ENCODE data around the gene ADAM33. TPM values are rescaled to one million over a fixed set of nuclear protein-coding genes. Genes with fewer than 3 reads are reported as not detected.

ADAM33 gene
- total RNA-seq, 2 experiments from 2014 or later = not detected

DNA sequence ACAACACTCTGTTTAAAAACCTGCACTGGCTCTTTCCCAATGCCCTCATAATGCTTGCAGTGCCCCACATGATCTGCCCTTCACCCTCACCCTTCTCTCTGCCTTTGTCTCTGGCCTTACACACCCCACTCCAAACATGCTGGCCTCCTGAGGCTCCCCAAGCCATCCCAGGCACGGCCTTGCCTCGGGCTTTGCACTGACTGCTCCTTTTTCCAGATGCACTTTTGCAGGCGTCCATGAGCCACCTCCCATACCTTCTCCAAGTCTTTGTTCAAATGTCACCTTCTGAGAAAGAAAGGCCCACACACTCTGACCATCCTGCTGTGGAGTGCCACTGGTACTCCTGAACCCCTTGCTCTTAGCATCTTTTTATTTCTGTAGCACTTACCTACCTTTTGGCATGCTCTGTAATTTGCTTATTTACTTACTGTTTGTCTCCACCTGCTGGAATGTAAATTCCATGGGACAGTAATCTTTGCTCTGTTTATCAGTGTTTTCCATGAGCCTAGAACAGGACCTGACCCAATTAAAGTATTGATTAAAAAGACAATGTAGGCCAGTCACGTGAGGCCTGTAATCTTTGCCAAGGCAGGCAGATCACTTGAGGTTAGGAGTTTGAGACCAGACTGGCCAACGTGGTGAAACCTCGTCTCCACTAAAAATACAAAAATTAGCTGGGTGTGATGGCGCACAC is 49.4 kb downstream of the ADAM33 start:
- ChIA-PET CTCF (interaction anchor here (0.7 to 1.1 kb wide), 2 partner anchors 69 to 849 kb away, joined by 4 to 5 read pairs; no protein-coding TSS in a partner anchor), POLR2A (no interaction called here)
- DNase-seq (no peak), ATAC-seq (no peak)
- Mint-ChIP-seq H3K27ac (no peak overlapping the region), H3K4me3 (no peak overlapping the region), H3K9me3 (ENCODE audit: low read depth) (no peaks in the 10 kb centered on the region), H3K36me3 (ENCODE audit: low read depth) (peaks cover 9% of the 10 kb centered on the region), H3K4me1 (no peaks in the 10 kb centered on the region), H3K27me3 (no peaks in the 10 kb centered on the region)
- intact Hi-C loops (cut with DNase I, micrococcal nuclease) = no loop called here

DNA sequence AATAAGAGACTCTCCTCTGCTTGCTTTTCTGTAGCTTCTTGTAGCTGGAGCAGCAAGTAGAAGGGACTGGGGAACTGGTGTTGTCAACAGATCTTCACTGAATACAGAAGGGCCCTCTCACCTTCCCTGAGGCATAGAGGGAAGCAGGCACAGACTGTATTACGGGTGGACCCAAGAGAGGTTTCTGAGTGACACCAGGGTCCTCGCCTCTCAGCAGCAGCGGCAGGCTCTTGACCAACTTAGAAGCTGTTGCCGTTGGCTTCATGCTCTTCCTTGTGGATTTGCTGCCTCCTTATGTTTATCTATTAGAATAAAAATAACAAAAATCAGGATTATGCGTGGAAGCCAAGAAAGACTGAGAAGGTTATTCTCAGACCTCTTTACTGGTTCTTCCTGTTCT is 50.3 kb downstream of the ADAM33 start:
- ChIA-PET POLR2A (interaction anchor here (0.5 kb wide), 1 partner anchor 69 kb away, joined by 3 read pairs; no protein-coding TSS in a partner anchor), CTCF (no interaction called here)
- no peak overlapping the region for H3K4me3 Mint-ChIP-seq
- intact Hi-C loops (cut with DNase I, micrococcal nuclease) = no loop called here
- ATAC-seq = no peak
- no peak overlapping the region for H3K27ac Mint-ChIP-seq
- H3K36me3 Mint-ChIP-seq (ENCODE audit: low read depth) = peaks cover 9% of the 10 kb centered on the region
- no peaks in the 10 kb centered on the region for H3K9me3 Mint-ChIP-seq (ENCODE audit: low read depth)
- no peaks in the 10 kb centered on the region for H3K4me1 Mint-ChIP-seq
- H3K27me3 Mint-ChIP-seq = no peaks in the 10 kb centered on the region
- DNase-seq = no peak

DNA sequence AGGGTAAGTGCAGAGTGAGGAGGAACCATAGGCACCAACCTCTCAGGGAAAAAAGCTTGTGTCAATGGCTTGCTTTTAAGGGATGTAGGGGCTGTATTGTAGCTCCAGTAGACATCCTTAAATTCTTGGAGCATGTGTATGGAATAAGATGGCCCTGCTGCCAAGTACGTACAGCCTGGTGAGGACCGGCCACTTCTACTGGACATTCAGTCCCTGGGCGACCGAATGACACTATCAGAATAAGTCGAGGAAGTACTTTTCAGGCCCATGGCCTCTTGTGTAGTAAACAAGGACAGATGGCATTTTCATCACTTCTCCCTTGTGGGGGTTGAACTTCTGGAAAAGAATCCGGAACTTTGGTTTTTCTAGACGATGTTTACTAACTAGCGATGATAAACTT is 51.4 kb downstream of the ADAM33 start:
- intact Hi-C loops (cut with DNase I, micrococcal nuclease) = no loop called here
- POLR2A ChIA-PET = no interaction called here
- DNase-seq (no peak), ATAC-seq (no peak)
- no peak overlapping the region for H3K4me3 Mint-ChIP-seq
- no peaks in the 10 kb centered on the region for H3K4me1 Mint-ChIP-seq
- no peaks in the 10 kb centered on the region for H3K9me3 Mint-ChIP-seq (ENCODE audit: low read depth)
- CTCF ChIA-PET = interaction anchor here (0.6 to 0.8 kb wide), 2 partner anchors 14 to 24 kb away, joined by 3 read pairs; no protein-coding TSS in a partner anchor
- H3K36me3 Mint-ChIP-seq (ENCODE audit: low read depth) = peaks cover 9% of the 10 kb centered on the region
- H3K27me3 Mint-ChIP-seq = no peaks in the 10 kb centered on the region
- no peak overlapping the region for H3K27ac Mint-ChIP-seq

- H3K27ac Mint-ChIP-seq = no peak overlapping the region
Observed at GRCh38 chr20:3629893-3630292, 51.9 kb downstream of the ADAM33 start.

GRCh38 chr20:3628502-3629314 is 53.1 kb downstream of the ADAM33 start:
- ChIA-PET CTCF (interaction anchor here (0.8 kb wide), 1 partner anchor 11 kb away, joined by 3 read pairs; no protein-coding TSS in a partner anchor), POLR2A (no interaction called here)
- intact Hi-C loops (cut with DNase I, micrococcal nuclease) = no loop called here

More at GRCh38 chr20:3629893-3630292, 51.9 kb downstream of the ADAM33 start:
- no peak for DNase-seq
- intact Hi-C loops (cut with DNase I, micrococcal nuclease) = no loop called here
- Mint-ChIP-seq H3K4me3 (no peak overlapping the region), H3K36me3 (ENCODE audit: low read depth) (peaks cover 9% of the 10 kb centered on the region), H3K27me3 (no peaks in the 10 kb centered on the region), H3K4me1 (no peaks in the 10 kb centered on the region), H3K9me3 (ENCODE audit: low read depth) (no peaks in the 10 kb centered on the region)
- ChIA-PET CTCF (interaction anchor here (0.8 kb wide), 1 partner anchor 10 kb away, joined by 3 read pairs; no protein-coding TSS in a partner anchor), POLR2A (no interaction called here)
- no peak for ATAC-seq

GRCh38 chr20:3627476-3627875 is 54.3 kb downstream of the ADAM33 start:
- ChIA-PET CTCF (no interaction called here), POLR2A (no interaction called here)
- peaks cover 6% of the 10 kb centered on the region for H3K36me3 Mint-ChIP-seq (ENCODE audit: low read depth)
- ATAC-seq (no peak), DNase-seq (no peak)
- H3K27ac Mint-ChIP-seq = no peak overlapping the region
- no peaks in the 10 kb centered on the region for H3K9me3 Mint-ChIP-seq (ENCODE audit: low read depth)
- H3K4me1 Mint-ChIP-seq = no peaks in the 10 kb centered on the region
- no peak overlapping the region for H3K4me3 Mint-ChIP-seq
- intact Hi-C loops (cut with DNase I, micrococcal nuclease) = no loop called here
- H3K27me3 Mint-ChIP-seq = no peaks in the 10 kb centered on the region

More at GRCh38 chr20:3628502-3629314, 53.1 kb downstream of the ADAM33 start:
- no peak overlapping the region for H3K4me3 Mint-ChIP-seq
- DNase-seq (no peak), ATAC-seq (no peak)
- H3K4me1 Mint-ChIP-seq = no peaks in the 10 kb centered on the region
- H3K27ac Mint-ChIP-seq = no peak overlapping the region
- peaks cover 6% of the 10 kb centered on the region for H3K36me3 Mint-ChIP-seq (ENCODE audit: low read depth)
- no peaks in the 10 kb centered on the region for H3K27me3 Mint-ChIP-seq
- no peaks in the 10 kb centered on the region for H3K9me3 Mint-ChIP-seq (ENCODE audit: low read depth)

DNA sequence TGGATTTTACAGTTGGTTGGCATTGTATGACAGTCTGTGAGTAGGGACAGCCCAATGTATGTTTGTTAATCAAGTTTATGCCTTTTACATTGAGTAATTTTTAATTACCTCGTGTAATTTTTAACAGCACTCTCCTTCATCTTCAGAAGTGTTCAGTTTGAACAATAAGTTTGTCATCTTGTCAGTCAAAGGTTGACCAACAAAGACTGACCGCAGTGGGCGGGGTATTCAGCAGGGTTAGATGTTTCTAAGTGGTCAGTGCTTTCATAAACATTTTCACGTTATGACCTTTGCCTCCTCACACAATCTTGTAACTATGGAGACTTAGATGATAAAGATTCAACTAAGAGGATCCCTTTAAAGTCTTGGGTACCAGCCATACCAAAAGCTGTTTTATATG is 59.4 kb downstream of the ADAM33 start:
- DNase-seq = no peak
- intact Hi-C loops (cut with DNase I, micrococcal nuclease) = no loop called here
- no peaks in the 10 kb centered on the region for H3K27me3 Mint-ChIP-seq
- no peak overlapping the region for H3K27ac Mint-ChIP-seq
- CTCF ChIA-PET = no interaction called here
- no peak overlapping the region for H3K4me3 Mint-ChIP-seq
- no peak for ATAC-seq
- H3K36me3 Mint-ChIP-seq (ENCODE audit: low read depth) = peaks cover 3% of the 10 kb centered on the region
- no peaks in the 10 kb centered on the region for H3K4me1 Mint-ChIP-seq
- no peaks in the 10 kb centered on the region for H3K9me3 Mint-ChIP-seq (ENCODE audit: low read depth)
- POLR2A ChIA-PET = no interaction called here

- H3K4me1 Mint-ChIP-seq = no peaks in the 10 kb centered on the region
- intact Hi-C loops (cut with DNase I, micrococcal nuclease) = no loop called here
- DNase-seq = no peak
- ATAC-seq = no peak
- no peak overlapping the region for H3K4me3 Mint-ChIP-seq
- POLR2A ChIA-PET = no interaction called here
- H3K9me3 Mint-ChIP-seq (ENCODE audit: low read depth) = no peaks in the 10 kb centered on the region
- peaks cover 3% of the 10 kb centered on the region for H3K36me3 Mint-ChIP-seq (ENCODE audit: low read depth)
- CTCF ChIA-PET = no interaction called here
- H3K27ac Mint-ChIP-seq = no peak overlapping the region
- H3K27me3 Mint-ChIP-seq = no peaks in the 10 kb centered on the region
Observed at GRCh38 chr20:3621111-3621510, 60.7 kb downstream of the ADAM33 start.

Other genes with a start within 250 kb of the ADAM33 start
- 1 to 10 TPM; 6.8 to 7.6 TPM for gene ATRN, start 211.0 kb downstream of the ADAM33 start, total RNA-seq
- gene GFRA4, start 18.6 kb downstream of the ADAM33 start, total RNA-seq = not detected
- gene SIGLEC1, start 30.6 kb upstream of the ADAM33 start, total RNA-seq = not detected
- not detected for gene HSPA12B, start 50.7 kb upstream of the ADAM33 start, total RNA-seq
- gene ADISSP, start 85.7 kb upstream of the ADAM33 start, total RNA-seq = 10 to 100 TPM; 46.5 to 57.3 TPM
- under 1 TPM in 1 of 2 experiments, not detected in 1; 0.14 TPM for gene SPEF1, start 99.4 kb upstream of the ADAM33 start, total RNA-seq
- 10 to 100 TPM; 46.2 to 48.3 TPM for gene CENPB, start 104.7 kb upstream of the ADAM33 start, total RNA-seq
- gene CDC25B, start 114.3 kb upstream of the ADAM33 start, total RNA-seq = 10 to 100 TPM; 79.8 to 96.2 TPM
- gene AP5S1, start 138.5 kb upstream of the ADAM33 start, total RNA-seq = 10 to 100 TPM in 1 of 2 experiments, 1 to 10 TPM in 1; 9.1 to 11.3 TPM
- gene MAVS, start 164.8 kb upstream of the ADAM33 start, total RNA-seq = 10 to 100 TPM; 23.2 to 25.9 TPM
- 10 to 100 TPM; 37.2 to 50.2 TPM for gene PANK2, start 207.4 kb upstream of the ADAM33 start, total RNA-seq

Data from activated CD4-positive, alpha-beta T cell treated with anti-CD3 and anti-CD28 coated beads for 36 hours (primary cell).